GM18873 (cell line): Measurements from ENCODE around the gene ADGRE2.
"Not testable (repeated sequence)": the region's sequence is repeated elsewhere in the genome, so short reads cannot be mapped to it uniquely, and the experiment has no call there.

ENCODE experiments used
- ATAC-seq: cut with Tn5 transposase; IDR thresholded peaks from one replicate; pipeline ENCODE4 v1.9.1; 2021; ENCODE audit warnings: mild to moderate bottlenecking, moderate library complexity, moderate number of reproducible peaks; ENCODE audit not compliant: unreplicated experiment, low FRiP score

Gene ADGRE2

GRCh38 chr19:14778110-14778845 is at the start of gene ADGRE2:
ADGRE2 (minus strand) TSS chr19:14778560; CDS start chr19:14776756, 1,804 bp downstream.
- not testable (repeated sequence) for ATAC-seq

- ATAC-seq = no peak
Observed at GRCh38 chr19:14826006-14826405, 47.6 kb upstream of the ADGRE2 start.

GRCh38 chr19:14821937-14822336 is 43.6 kb upstream of the ADGRE2 start:
- ATAC-seq = no peak

- ATAC-seq = no peak
Observed at GRCh38 chr19:14818588-14818987, 40.2 kb upstream of the ADGRE2 start.

GRCh38 chr19:14817052-14817451 is 38.7 kb upstream of the ADGRE2 start:
- no peak for ATAC-seq

- ATAC-seq = no peak
Observed at GRCh38 chr19:14814982-14815652, 36.8 kb upstream of the ADGRE2 start.

- ATAC-seq = no peak
Observed at GRCh38 chr19:14809272-14810057, 31.1 kb upstream of the ADGRE2 start.

- ATAC-seq = no peak
Observed at GRCh38 chr19:14804765-14805164, 26.4 kb upstream of the ADGRE2 start.

- no peak for ATAC-seq
Observed at GRCh38 chr19:14798760-14799159, 20.4 kb upstream of the ADGRE2 start.

- ATAC-seq = no peak
Observed at GRCh38 chr19:14796021-14796420, 17.7 kb upstream of the ADGRE2 start.

- no peak for ATAC-seq
Observed at GRCh38 chr19:14795078-14795721, 16.8 kb upstream of the ADGRE2 start.

GRCh38 chr19:14792250-14792649 is 13.9 kb upstream of the ADGRE2 start:
- ATAC-seq = not testable (repeated sequence)

- no peak for ATAC-seq
Observed at GRCh38 chr19:14786421-14786851, 8.1 kb upstream of the ADGRE2 start.

GRCh38 chr19:14785102-14785793 is 6.9 kb upstream of the ADGRE2 start:
- ATAC-seq = not testable (repeated sequence)

GRCh38 chr19:14784730-14785101 is 6.4 kb upstream of the ADGRE2 start:
- not testable (repeated sequence) for ATAC-seq

GRCh38 chr19:14783410-14783998 is 5.1 kb upstream of the ADGRE2 start:
- not testable (repeated sequence) for ATAC-seq

- ATAC-seq = no peak
Observed at GRCh38 chr19:14782626-14783409, 4.5 kb upstream of the ADGRE2 start.

- ATAC-seq = not testable (repeated sequence)
Observed at GRCh38 chr19:14781713-14782536, 3.6 kb upstream of the ADGRE2 start.
